HepG2 (cell line): ENCODE measurements around the gene PHKA2. TPM values are rescaled to one million over a fixed set of nuclear protein-coding genes. Genes with fewer than 3 reads are reported as not detected.
"Not testable (repeated sequence)": the region's sequence is repeated elsewhere in the genome, so short reads cannot be mapped to it uniquely, and the experiment has no call there.

Experiments used
- ATAC-seq: fragments of 200-7000 bp; cut with Tn5 transposase; 3 replicates; pipeline ENCODE4 v1.9.1; 2020; ENCODE audit warnings: mild to moderate bottlenecking, moderate library complexity
- BruUV-seq: library from RNA; stranded (reverse); fragments of 400-500 nt; replicated peaks from 2 replicates; lab custom pipeline; 2021; lab: Mats Ljungman, UMichigan
- CTCF ChIA-PET: fragments of 300-600 bp; formaldehyde crosslinking; extraction: SDS; loops from one replicate; lab custom pipeline; 2021; ENCODE audit warnings: low total read pairs, inconsistent platforms, low intra/inter-chr PET ratio; lab: Yijun Ruan, JAX
- POLR2A ChIA-PET: fragments of 350-600 bp; sonication (Branson Sonifier 250); formaldehyde crosslinking; loops from one replicate; lab custom pipeline; 2020; ENCODE audit warnings: antibody characterized with exemption, inconsistent platforms; lab: Yijun Ruan, JAX
- DNase-seq: peaks from one replicate; pipeline ENCODE4 v3.0.0-alpha.2; 2015; ENCODE audit warnings: low spot score
- FAIRE-seq: peaks from 3 replicates; lab custom pipeline; 2011; peaks lifted over from hg19 to GRCh38; lab: Jason Lieb, UNC
- H2AFZ ChIP-seq: one replicate; pipeline ENCODE4 v1.6.1; 2011; ENCODE audit warnings: low read length, inconsistent platforms
- H3K27ac ChIP-seq: fragments of 300-600 bp; 3 replicates; pipeline ENCODE4 v1.8.0; 2011; ENCODE audit warnings: mixed run types, mild to moderate bottlenecking, mixed read lengths, low read length, inconsistent platforms; ENCODE audit not compliant: insufficient read depth; ENCODE audit errors: extremely low read length
- H3K27me3 ChIP-seq, 2 experiments: fragments of 200-600 bp in 1 of 2; 2 replicates in 1 of 2; 3 replicates in 1 of 2; pipeline versions ENCODE4 v1.6.0 to v1.8.0; 2011; ENCODE audit warnings: low read length in 2 of 2, mild to moderate bottlenecking in 2 of 2, moderate library complexity in 2 of 2, inconsistent platforms in 1 of 2; ENCODE audit not compliant: insufficient read depth in 2 of 2, control insufficient read depth in 1 of 2
- H3K36me3 ChIP-seq, 2 experiments: fragments of 200-600 bp in 1 of 2; replicated peaks in 1 of 2; 2 replicates in 1 of 2; 3 replicates in 1 of 2; pipeline versions ENCODE4 v1.5.1 to v1.8.0; 2011; ENCODE audit warnings: low read length in 2 of 2, inconsistent platforms in 1 of 2; ENCODE audit not compliant: insufficient read depth in 2 of 2, control insufficient read depth in 1 of 2
- H3K4me1 ChIP-seq: 2 replicates; pipeline ENCODE4 v1.5.1; 2012; ENCODE audit warnings: low read length, inconsistent platforms; ENCODE audit not compliant: insufficient read depth
- H3K4me2 ChIP-seq: 2 replicates; pipeline ENCODE4 v1.6.0; 2011; ENCODE audit warnings: low read depth, low read length, inconsistent platforms
- H3K4me3 ChIP-seq, 3 experiments: fragments of 200-600 bp in 1 of 3; sonication (generic), shearing (Covaris generic) in 1 of 3; replicated peaks in 1 of 3; 2 replicates each; pipeline ENCODE4 v1.5.1; 2011 to 2016; ENCODE audit warnings: low read length in 3 of 3, inconsistent platforms in 2 of 3, low read depth in 2 of 3, mild to moderate bottlenecking in 2 of 3, control low read depth in 1 of 3, mixed read lengths in 1 of 3; ENCODE audit not compliant: insufficient read depth in 1 of 3
- H3K79me2 ChIP-seq: one replicate; pipeline ENCODE4 v1.6.1; 2011; ENCODE audit warnings: low read length, inconsistent platforms; ENCODE audit not compliant: insufficient read depth
- H3K9ac ChIP-seq: 2 replicates; pipeline ENCODE4 v1.6.0; 2011; ENCODE audit warnings: mild to moderate bottlenecking, low read depth, low read length, inconsistent platforms; ENCODE audit not compliant: insufficient read depth
- H3K9me3 ChIP-seq: 2 replicates; pipeline ENCODE4 v1.5.1; 2012; ENCODE audit warnings: mild to moderate bottlenecking, low read length
- H4K20me1 ChIP-seq: 2 replicates; pipeline ENCODE4 v1.6.0; 2011; ENCODE audit warnings: inconsistent platforms, mild to moderate bottlenecking, low read length, moderate library complexity; ENCODE audit not compliant: insufficient read depth
- AHDC1 ChIP-seq: sonication (generic); formaldehyde crosslinking; IDR thresholded peaks from 2 replicates; pipeline ENCODE4 v1.5.1; 2020; ENCODE audit warnings: mild to moderate bottlenecking, missing genetic modification reagents, borderline replicate concordance
- GFI1 ChIP-seq: sonication (generic); formaldehyde crosslinking; IDR thresholded peaks from 2 replicates; pipeline ENCODE4 v1.5.0; 2020; ENCODE audit warnings: missing genetic modification reagents, mild to moderate bottlenecking, borderline replicate concordance
- ISL2 ChIP-seq: sonication (generic); formaldehyde crosslinking; IDR thresholded peaks from 2 replicates; pipeline ENCODE4 v1.5.0; 2020; ENCODE audit warnings: missing genetic modification reagents
- MED1 ChIP-seq: sonication (generic); formaldehyde crosslinking; IDR thresholded peaks from 2 replicates; pipeline ENCODE4 v1.4.0; 2020; ENCODE audit warnings: missing genetic modification reagents
- NR2F6 ChIP-seq, 2 experiments: IDR thresholded peaks; 2 replicates each; pipeline ENCODE4 v1.6.1; 2016; ENCODE audit warnings: antibody characterized with exemption in 1 of 2, mild to moderate bottlenecking in 1 of 2
- PHF21A ChIP-seq: sonication (generic); formaldehyde crosslinking; IDR thresholded peaks from 2 replicates; pipeline ENCODE4 v1.5.0; 2020; ENCODE audit warnings: mild to moderate bottlenecking, missing genetic modification reagents
- PPARG ChIP-seq: conservative IDR thresholded peaks from 2 replicates; pipeline ENCODE4 v1.6.1; 2016; ENCODE audit warnings: missing biosample characterization, missing genetic modification reagents
- RARA ChIP-seq: IDR thresholded peaks from 2 replicates; pipeline ENCODE4 v1.6.1; 2016; ENCODE audit warnings: missing genetic modification reagents, missing compliant biosample characterization
- RXRB ChIP-seq: IDR thresholded peaks from 2 replicates; pipeline ENCODE4 v1.6.1; 2016; ENCODE audit warnings: borderline replicate concordance, missing genetic modification reagents, missing compliant biosample characterization
- SOX5 ChIP-seq: IDR thresholded peaks from 2 replicates; pipeline ENCODE4 v1.6.1; 2016; ENCODE audit warnings: borderline replicate concordance
- TFE3 ChIP-seq: IDR thresholded peaks from 2 replicates; pipeline ENCODE4 v1.6.1; 2016
- ZBTB39 ChIP-seq: sonication (generic); formaldehyde crosslinking; IDR thresholded peaks from 2 replicates; pipeline ENCODE4 v1.5.0; 2020; ENCODE audit warnings: missing genetic modification reagents
- ZNF710 ChIP-seq: sonication (generic); formaldehyde crosslinking; IDR thresholded peaks from 2 replicates; pipeline ENCODE4 v1.5.0; 2020; ENCODE audit warnings: mild to moderate bottlenecking, missing genetic modification reagents, borderline replicate concordance
- WGBS: methylation state at CpG from one replicate; pipeline ENCODE4 v1.1.6; 2017; ENCODE audit warnings: low lambda C conversion rate; 5-methylcytosine and 5-hydroxymethylcytosine counted together
- in situ Hi-C: cut with HindIII; loops from 2 replicates; pipeline ENCODE4 v1.10.0; 2017; ENCODE audit warnings: low pct_unique_long_range_greater_than_20kb; ENCODE audit not compliant: extremely low pct_ligation_motif_present
- intact Hi-C: fragments of 100-400 bp; cut with micrococcal nuclease; formaldehyde crosslinking; loops from one replicate; pipeline ENCODE4 v1.10.0; 2022; ENCODE audit not compliant: unreplicated experiment
- polyA plus RNA-seq, 8 experiments: library from polyadenylated mRNA; depleted of rRNA in 3 of 8; stranded (reverse) in 7 of 8; unstranded in 1 of 8; fragments of >200 nt; fragmentation: Illumina TruSeq in 4 of 8; extraction: Trizol in 4 of 8; gene quantifications; 2 replicates each; pipeline versions ENCODE4 v1.2.1 to v1.2.3, GENCODE V29; 2011 to 2016; ENCODE audit warnings: low read depth in 4 of 8, missing spikeins in 1 of 8, mixed read lengths in 1 of 8; ENCODE audit not compliant: insufficient read depth in 1 of 8
- total RNA-seq, 5 experiments: library from RNA; depleted of rRNA; stranded (reverse); fragments of >200 nt; fragmentation: Illumina TruSeq; extraction: Trizol; gene quantifications; 2 replicates each; pipeline ENCODE4 v1.2.3, GENCODE V29; 2016; ENCODE audit warnings: low read depth in 1 of 5

Gene PHKA2
- total and polyA plus RNA-seq, 2 of the 13 experiments (the other 11 are each of a cell fraction or from before 2014, with no cell fraction given), result 20.5 to 273 TPM

GRCh38 chrX:18980262-18980661, 3.7 kb downstream of the PHKA2 start:
- BruUV-seq; in situ Hi-C loops; POLR2A ChIA-PET; intact Hi-C loops; ATAC-seq; H3K27me3 ChIP-seq; H4K20me1 ChIP-seq; H3K9me3 ChIP-seq; CTCF ChIA-PET; H3K36me3 ChIP-seq; FAIRE-seq; H2AFZ ChIP-seq; TF ChIP-seq NR2F6 (IDR thresholded peaks at IDR 0.05): not testable (repeated sequence)
- Histone ChIP-seq H3K4me1 (peaks cover 24% of the 10 kb centered on the region), H3K27ac (peak overlapping the region; percentile 68), H3K4me3 (peak overlapping the region in 2 of 3 experiments; percentile 75 to 80; a peak in 3 of 6 replicates), H3K79me2 (peaks cover 62% of the 10 kb centered on the region), H3K4me2 (peak overlapping the region; percentile 77), H3K9ac (peak overlapping the region; percentile 15; the same call in 1 of the 2 replicates)
- peak; percentile 1 for DNase-seq
- 4% methylated on average over 4 of the region's 6 CpGs for WGBS
- peak; percentile 91 for TF ChIP-seq RXRB (CRISPR knock-in tag)
- TF ChIP-seq GFI1 (CRISPR knock-in tag), result peak; percentile 35; the same call in 1 of the 2 replicates
- peak; percentile 98 for TF ChIP-seq PPARG (CRISPR knock-in tag)
- peak; percentile 18; the same call in 1 of the 2 replicates for TF ChIP-seq AHDC1 (CRISPR knock-in tag)
- TF ChIP-seq ZNF710 (CRISPR knock-in tag), result peak; percentile 30; the same call in 1 of the 2 replicates
- TF ChIP-seq PHF21A, result 0 out of 2 replicates have a peak, but pooled peaks have one; percentile 30
- peak; percentile 8; the same call in 1 of the 2 replicates for TF ChIP-seq NR2F6 (CRISPR knock-in tag; IDR thresholded peaks at IDR 0.05)
- peak; percentile 82 for TF ChIP-seq MED1 (CRISPR knock-in tag)
- TF ChIP-seq TFE3 (CRISPR knock-in tag), result 0 out of 2 replicates have a peak, but pooled peaks have one; percentile 13
- 0 out of 2 replicates have a peak, but pooled peaks have one; percentile 24 for TF ChIP-seq ISL2
- TF ChIP-seq ZBTB39 (CRISPR knock-in tag), result peak; percentile 92
- peak; percentile 11; the same call in 1 of the 2 replicates for TF ChIP-seq SOX5 (CRISPR knock-in tag)
- peak; percentile 60 for TF ChIP-seq RARA
